ENCODE measurements around the gene DIP2C.
"Not testable (repeated sequence)": the region's sequence is repeated elsewhere in the genome, so short reads cannot be mapped to it uniquely, and the experiment has no call there.

The DIP2C gene

DNA sequence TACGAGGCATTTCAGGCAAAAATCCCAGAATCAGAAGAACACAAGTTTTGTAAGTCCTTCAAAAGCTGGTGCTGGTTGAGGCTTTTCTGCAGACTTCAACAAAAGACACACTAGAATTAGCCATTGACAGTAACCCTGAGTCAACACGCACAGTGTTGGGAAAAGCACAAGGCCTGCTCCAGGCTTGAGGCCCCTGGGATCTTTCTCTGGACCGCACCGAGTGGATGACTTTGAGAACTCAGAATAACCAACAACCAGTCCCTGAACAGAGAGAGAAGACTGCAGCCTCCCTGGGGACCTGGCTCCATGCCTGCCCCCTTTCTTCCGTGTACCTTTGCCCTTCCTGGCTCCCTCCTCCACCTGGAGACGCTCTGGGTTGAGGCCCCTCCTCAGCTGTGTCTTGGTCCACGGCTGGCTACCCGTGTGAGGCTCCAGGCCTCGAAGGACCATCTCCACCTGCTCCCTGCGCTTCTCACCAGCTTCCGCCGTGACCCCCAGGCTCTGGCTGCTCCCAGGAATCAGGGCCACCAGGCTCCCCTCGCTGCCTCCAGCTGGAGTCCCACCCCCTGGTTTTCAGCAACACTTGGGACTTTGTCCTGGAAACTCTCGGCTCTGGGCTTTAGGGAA lies 28.4 kb downstream of the DIP2C start:
- DNase-seq (ENCODE audit: low read depth) = no peak

- no peak for DNase-seq (ENCODE audit: low read depth)
These were observed 29.0 kb downstream of the DIP2C start for GRCh38 chr10:660413-660969.

DNA sequence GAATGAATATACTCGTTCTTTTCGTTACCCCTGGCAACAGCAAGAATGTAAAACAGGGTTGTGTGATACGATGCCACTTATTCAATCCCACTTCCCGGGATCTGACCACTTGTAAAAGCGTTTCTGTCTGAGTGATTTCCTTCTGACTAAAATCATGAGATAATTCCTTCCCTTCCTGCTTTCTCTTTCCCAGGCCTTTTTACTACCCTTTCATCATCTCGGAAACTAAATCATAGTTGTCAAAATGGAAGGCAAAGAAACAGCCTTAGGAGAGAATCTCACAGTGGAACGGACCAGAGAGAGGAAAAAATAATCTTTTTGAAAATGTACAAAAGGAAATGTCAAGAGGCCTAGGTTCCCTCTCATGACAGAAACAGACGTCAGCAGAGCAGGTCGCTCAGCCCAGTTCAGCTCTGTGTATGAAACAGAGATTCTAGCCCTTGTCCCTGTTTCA lies 29.8 kb downstream of the DIP2C start:
- no peak for DNase-seq (ENCODE audit: low read depth)

- DNase-seq (ENCODE audit: low read depth) = not testable (repeated sequence)
These were observed 31.6 kb downstream of the DIP2C start for GRCh38 chr10:657816-658350.

- DNase-seq (ENCODE audit: low read depth) = no peak
These were observed 32.6 kb downstream of the DIP2C start for GRCh38 chr10:656883-657282.

- DNase-seq (ENCODE audit: low read depth) = no peak
These were observed 34.3 kb downstream of the DIP2C start for GRCh38 chr10:655184-655583.

- DNase-seq (ENCODE audit: low read depth) = no peak
These were observed 34.8 kb downstream of the DIP2C start for GRCh38 chr10:654647-654996.

GRCh38 chr10:653991-654646 lies 35.3 kb downstream of the DIP2C start:
- no peak for DNase-seq (ENCODE audit: low read depth)

DNA sequence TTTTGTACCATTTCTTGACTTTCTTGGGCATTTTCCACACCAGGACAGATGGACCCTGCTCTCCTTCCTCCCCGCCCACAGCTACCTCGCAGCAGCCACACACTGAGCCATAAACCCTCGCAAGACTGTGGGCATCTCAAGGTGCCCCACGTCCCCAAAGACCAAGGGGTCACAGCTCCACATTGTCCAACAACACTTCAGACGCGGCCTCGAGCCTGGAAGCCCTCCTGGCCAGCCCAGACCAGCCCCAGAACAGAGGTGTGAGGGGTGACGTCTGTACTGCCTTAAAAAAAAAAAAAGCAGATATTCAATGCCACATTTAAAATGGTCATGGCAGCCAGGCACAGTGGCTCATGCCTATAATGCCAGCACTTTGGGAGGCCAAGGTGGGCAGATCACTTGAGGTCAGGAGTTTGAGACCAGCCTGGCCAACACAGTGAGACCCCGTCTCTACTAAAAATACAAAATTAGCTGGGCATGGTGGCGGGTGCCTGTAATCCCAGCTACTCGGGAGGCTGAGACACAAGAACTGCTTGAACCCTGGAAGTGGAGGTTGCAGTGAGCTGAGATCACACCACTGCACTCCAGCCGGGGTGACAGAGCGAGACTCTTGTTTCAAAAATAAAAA lies 36.5 kb downstream of the DIP2C start:
- not testable (repeated sequence) for DNase-seq (ENCODE audit: low read depth)

GRCh38 chr10:652233-652632 lies 37.2 kb downstream of the DIP2C start:
- no peak for DNase-seq (ENCODE audit: low read depth)

- DNase-seq (ENCODE audit: low read depth) = no peak
These were observed 37.8 kb downstream of the DIP2C start for GRCh38 chr10:651692-652091.

DNA sequence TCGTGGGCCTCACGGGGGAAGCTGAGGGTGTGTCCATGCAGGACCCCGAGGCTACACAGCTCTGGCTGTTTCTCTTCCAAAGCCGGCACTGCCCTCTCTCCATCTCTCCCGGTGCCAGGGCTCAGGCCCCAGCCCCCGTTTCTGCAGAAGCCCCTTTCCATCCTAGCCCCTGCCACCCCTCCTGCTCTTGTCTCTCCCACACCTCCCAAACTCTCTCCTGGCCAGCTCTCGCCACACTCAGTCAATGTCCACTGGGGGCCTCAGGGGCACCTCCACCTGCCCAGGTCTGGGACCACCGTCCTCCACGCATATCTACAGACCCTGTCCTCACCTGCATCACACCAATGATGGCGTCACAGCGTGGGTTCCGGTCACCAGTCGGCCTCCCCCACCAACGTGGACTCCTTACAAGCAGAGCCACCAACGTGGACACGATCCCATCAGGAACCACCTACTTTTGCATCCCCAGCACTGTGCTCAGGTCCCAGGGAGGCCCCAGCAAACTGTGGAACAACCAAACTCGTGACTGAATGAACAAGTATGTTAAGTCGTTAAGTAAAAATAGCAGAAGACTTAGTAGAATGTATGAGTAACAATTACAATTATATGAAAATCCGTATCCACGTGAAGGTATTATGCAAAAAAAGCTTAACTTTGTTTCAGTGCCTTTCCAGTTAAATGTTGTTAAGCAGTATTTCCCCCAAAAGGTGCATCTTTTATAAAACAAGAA lies 38.4 kb downstream of the DIP2C start:
- DNase-seq (ENCODE audit: low read depth) = no peak

DNA sequence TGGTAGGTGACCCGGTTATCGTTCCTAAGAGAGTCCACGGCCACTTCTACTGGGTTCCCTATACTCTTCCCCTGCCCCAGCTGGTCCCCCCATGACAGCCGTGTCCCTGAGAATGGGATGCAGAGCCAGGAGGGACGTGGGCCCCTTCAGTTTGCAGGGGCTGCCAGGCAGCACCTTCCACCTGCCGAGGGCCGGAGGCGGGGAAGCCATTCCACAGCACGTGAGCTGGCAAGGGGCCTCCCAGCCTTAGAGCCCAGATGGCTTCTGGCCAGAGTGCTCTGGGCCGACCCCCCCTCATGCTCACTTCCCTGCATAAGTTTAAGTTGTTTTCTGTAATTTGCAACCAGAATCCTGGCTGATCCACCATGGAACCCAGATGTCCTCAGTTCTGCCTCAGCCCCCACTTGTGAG lies 39.0 kb downstream of the DIP2C start:
- no peak for DNase-seq (ENCODE audit: low read depth)

DNA sequence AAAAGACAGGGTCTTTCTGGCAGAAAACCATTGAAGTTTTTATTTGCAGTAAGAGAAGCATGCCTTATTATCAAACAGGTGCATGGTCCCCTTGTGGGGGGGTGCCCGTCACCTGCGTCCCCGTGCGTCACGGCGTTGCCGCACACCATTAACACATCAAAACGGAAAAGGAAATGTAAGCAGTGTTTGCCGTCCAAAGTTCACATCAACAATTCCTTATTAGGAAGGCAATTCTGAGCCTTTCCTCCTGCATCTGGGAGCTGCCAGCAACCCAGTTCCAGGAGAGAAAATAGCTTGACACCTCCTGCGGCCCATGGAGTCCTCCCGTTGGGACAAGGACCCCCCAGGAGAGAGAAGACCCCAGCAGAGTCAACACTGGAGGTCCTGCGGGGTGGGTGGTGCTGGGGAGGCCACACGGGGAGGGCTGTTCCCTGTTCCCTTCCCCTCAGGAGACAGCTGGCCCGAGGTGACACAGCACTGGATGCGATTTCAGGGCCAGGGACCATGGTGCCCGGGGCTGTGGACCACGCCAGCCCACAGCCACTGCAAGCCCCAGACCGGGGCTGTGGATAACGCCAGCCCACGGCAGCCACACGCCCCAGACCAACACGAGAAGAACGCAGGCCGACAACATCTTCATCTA lies 39.5 kb downstream of the DIP2C start:
- DNase-seq (ENCODE audit: low read depth) = no peak

DNA sequence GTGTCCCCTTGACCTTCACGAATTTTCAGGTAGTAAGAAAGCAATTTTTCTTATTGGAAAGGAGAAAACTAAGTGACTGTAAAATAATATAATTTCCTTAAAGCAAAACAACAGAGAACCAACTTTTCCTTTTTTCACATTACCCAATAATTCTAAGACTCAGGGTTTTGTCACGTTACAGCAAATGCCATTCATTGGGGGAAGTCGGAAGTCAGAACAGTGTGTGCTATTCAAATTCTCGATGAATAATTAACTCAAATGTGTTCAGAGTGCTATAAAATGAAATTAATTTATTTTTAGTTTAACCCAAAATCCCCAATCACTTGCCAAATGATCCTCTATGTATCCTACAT lies 40.0 kb downstream of the DIP2C start:
- no peak for DNase-seq (ENCODE audit: low read depth)

DNA sequence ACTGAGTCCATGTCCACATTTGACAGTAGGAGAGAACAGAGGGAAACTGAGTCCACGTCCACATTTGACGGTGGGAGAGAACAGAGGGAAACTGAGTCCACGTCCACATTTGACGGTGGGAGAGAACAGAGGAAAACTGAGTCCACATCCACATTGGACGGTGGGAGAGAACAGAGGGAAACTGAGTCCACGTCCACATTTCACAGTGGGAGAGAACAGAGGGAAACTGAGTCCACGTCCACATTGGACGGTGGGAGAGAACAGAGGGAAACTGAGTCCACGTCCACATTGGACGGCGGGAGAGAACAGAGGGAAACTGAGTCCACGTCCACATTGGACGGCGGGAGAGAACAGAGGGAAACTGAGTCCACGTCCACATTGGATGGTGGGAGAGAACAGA lies 42.4 kb downstream of the DIP2C start:
- not testable (repeated sequence) for DNase-seq (ENCODE audit: low read depth)

- no peak for DNase-seq (ENCODE audit: low read depth)
These were observed 43.3 kb downstream of the DIP2C start for GRCh38 chr10:646118-646524.

DNA sequence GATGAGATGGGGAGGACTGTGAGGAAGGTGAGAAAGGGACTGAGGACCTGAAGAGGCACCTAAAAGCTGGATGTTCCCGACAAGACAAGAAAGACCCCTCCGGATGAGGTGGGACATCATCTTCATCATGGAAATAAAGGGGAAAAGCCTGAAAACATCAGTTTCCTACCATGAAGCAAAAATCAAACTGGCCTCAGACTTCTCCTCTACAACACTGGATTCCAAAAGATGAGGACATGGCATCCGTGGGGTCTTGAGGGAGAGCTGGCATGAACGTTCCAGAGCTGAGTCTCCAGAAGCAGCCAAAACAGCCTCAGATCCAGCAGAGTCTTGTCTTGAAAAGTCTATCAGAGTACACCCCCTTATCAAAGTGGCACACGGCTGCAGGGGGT lies 44.5 kb downstream of the DIP2C start:
- no peak for DNase-seq (ENCODE audit: low read depth)

GRCh38 chr10:644076-644942 lies 45.2 kb downstream of the DIP2C start:
- DNase-seq (ENCODE audit: low read depth) = no peak

DNA sequence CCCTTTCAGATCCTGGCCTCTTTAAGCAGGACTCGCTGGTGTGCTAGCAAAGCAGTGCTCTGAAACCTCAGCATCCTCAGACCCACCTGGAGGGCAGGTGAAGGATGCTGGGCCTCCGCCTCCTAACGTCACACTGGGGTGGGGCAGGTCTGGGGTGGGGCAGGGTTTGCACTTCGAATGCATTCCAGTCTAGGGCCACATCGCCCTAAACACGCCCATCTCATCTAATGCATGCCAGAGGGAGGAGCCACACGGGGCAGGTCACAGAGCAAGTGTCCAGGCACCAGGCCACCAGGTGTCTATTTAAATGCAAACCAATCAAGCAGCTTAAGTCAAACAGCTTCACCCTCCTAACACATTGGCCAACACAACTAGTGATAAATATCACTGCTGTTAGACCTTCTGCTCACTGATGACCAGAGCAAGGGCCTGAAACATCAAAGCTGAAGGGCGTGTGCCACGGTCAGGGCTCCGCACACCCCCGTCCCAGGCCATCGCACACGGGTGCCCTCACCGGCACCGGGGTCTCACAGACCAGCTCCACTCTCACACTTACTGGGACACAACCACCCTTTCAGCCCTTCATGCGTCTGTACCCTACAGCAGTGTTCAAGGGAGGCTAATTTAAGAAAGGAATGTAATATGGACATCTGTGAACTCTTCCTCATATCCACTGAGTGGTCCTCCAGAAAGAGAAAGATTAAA lies 47.1 kb downstream of the DIP2C start:
- no peak for DNase-seq (ENCODE audit: low read depth)

Data from HS-27A (cell line).